ENCODE measurements around the gene BEST2. TPM values are rescaled to one million over a fixed set of nuclear protein-coding genes. Genes with fewer than 3 reads are reported as not detected.

Gene BEST2
- total RNA-seq, 1 donor from 2014 or later: not detected

GRCh38 chr19:12730064-12730463 lies 21.5 kb upstream of the BEST2 start:
- no peak for ATAC-seq (ENCODE audit: low read depth)
- DNase-seq: no peak
- peaks cover 50% of the 10 kb centered on the region for H3K4me1 Mint-ChIP-seq
- H3K4me3 Mint-ChIP-seq: peak overlapping the region; percentile 74
- TF ChIP-seq, protein P1, sequence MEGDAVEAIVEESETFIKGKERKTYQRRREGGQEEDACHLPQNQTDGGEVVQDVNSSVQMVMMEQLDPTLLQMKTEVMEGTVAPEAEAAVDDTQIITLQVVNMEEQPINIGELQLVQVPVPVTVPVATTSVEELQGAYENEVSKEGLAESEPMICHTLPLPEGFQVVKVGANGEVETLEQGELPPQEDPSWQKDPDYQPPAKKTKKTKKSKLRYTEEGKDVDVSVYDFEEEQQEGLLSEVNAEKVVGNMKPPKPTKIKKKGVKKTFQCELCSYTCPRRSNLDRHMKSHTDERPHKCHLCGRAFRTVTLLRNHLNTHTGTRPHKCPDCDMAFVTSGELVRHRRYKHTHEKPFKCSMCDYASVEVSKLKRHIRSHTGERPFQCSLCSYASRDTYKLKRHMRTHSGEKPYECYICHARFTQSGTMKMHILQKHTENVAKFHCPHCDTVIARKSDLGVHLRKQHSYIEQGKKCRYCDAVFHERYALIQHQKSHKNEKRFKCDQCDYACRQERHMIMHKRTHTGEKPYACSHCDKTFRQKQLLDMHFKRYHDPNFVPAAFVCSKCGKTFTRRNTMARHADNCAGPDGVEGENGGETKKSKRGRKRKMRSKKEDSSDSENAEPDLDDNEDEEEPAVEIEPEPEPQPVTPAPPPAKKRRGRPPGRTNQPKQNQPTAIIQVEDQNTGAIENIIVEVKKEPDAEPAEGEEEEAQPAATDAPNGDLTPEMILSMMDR (IDR thresholded peaks at IDR 0.05): no peak
- ChIA-PET POLR2A (interaction anchor here (0.6 to 1.4 kb wide), 4 partner anchors 33 to 151 kb away, joined by 3 to 6 read pairs (median 4); partner anchors contain the start of gene FBXW9), CTCF (interaction anchor here (1.2 to 1.3 kb wide), 2 partner anchors 13 to 66 kb away, joined by 3 to 4 read pairs; no protein-coding TSS in a partner anchor)
- intact Hi-C loops (cut with micrococcal nuclease): no loop called here
- H3K9me3 Mint-ChIP-seq: no peaks in the 10 kb centered on the region
- H3K36me3 Mint-ChIP-seq (ENCODE audit: low read depth): peaks cover 53% of the 10 kb centered on the region
- no peaks in the 10 kb centered on the region for H3K27me3 Mint-ChIP-seq
- H3K27ac Mint-ChIP-seq: peak overlapping the region; percentile 89

DNA sequence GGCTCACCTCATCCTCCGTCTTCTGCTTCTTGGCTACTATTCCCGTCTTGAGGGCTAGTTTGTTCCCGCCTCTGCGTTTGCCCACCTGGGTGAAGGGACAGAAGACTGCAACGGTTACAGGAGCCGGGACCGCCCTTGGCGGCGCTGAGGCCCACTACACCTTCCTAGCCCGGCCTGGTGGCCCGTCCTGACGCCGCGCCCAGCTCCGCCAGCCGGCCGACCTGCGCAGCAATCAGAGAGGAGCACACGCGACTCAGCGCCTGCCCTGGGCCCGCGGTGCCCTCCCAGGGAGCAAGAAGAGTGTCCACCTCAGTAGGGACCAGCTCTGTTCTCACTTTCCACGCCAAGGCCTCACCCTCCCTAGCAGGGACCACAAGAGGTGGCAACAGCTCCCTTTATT lies 20.3 kb upstream of the BEST2 start:
- no peak overlapping the region for H3K27ac Mint-ChIP-seq
- peaks cover 53% of the 10 kb centered on the region for H3K4me1 Mint-ChIP-seq
- no peak for ATAC-seq (ENCODE audit: low read depth)

DNA sequence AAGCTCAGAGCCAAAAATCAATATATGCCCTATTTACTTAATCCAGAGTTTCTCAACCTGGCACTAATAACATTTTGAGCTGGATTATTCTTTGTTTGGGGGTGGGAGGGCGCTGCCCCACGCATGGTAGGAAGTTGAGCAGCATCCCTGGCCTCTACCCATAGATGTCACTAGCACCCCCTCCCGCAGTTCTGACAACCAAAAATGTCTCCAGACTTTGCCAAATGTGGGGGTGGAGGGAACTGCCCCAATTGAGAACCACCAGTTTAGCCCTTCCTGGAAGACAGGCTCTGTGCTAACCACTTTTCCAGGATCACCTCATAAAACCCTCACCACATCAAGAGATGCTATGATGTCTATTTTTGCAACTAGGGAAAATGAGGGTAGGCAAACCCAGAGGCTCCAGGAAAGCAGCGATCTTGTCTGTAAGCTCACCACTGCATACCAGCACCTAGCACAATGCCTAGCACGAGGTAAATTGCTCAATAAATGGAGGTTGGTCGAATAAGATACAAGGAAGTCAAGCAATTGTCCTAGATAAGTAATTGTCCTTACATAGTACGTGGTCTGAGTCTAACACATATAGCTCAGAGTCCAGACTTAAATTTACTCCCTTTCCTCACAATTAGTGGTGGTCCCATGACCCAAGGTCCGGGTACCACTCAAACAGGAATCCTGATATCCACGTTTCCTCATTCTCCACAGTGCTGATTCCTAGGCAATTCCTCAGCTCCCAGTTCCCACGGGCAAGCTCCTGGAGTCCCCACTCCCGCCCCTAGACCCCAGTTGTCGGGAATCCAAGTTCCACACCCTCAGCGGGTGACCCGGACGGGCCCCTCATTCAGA lies 18.0 kb upstream of the BEST2 start:
- CTCF ChIA-PET: interaction anchor here (0.8 to 2.3 kb wide), 6 partner anchors 11 to 114 kb away, joined by 3 to 14 read pairs (median 5); partner anchors contain the start of gene TNPO2
- TF ChIP-seq, protein P1 (IDR thresholded peaks at IDR 0.05): no peak
- ATAC-seq (ENCODE audit: low read depth) (no peak), DNase-seq (no peak)
- POLR2A ChIA-PET: interaction anchor here (0.6 to 6.4 kb wide), 21 partner anchors 11 to 459 kb away, joined by 3 to 121 read pairs (median 3); partner anchors contain the start of genes DHPS, FBXW9, GCDH and JUNB
- peaks cover 68% of the 10 kb centered on the region for H3K4me1 Mint-ChIP-seq
- H3K27ac Mint-ChIP-seq: peak overlapping the region; percentile 98
- H3K4me3 Mint-ChIP-seq: peak overlapping the region; percentile 95
- peaks cover 45% of the 10 kb centered on the region for H3K36me3 Mint-ChIP-seq (ENCODE audit: low read depth)
- no peaks in the 10 kb centered on the region for H3K27me3 Mint-ChIP-seq
- intact Hi-C loops (cut with micrococcal nuclease): loop anchor here (1.0 kb wide), 2 partner anchors 11 to 37 kb away; partner anchors contain the start of gene FBXW9
- no peaks in the 10 kb centered on the region for H3K9me3 Mint-ChIP-seq

More for the DNA sequence above, 20.3 kb upstream of the BEST2 start:
- Mint-ChIP-seq H3K9me3 (no peaks in the 10 kb centered on the region), H3K4me3 (no peak overlapping the region), H3K27me3 (no peaks in the 10 kb centered on the region), H3K36me3 (ENCODE audit: low read depth) (peaks cover 53% of the 10 kb centered on the region)
- TF ChIP-seq, protein P1 (IDR thresholded peaks at IDR 0.05): no peak
- POLR2A ChIA-PET: interaction anchor here (1.1 kb wide), 1 partner anchor 9 kb away, joined by 10 read pairs; no protein-coding TSS in a partner anchor
- intact Hi-C loops (cut with micrococcal nuclease): no loop called here
- DNase-seq: no peak
- CTCF ChIA-PET: interaction anchor here (0.8 kb wide), 1 partner anchor 26 kb away, joined by 3 read pairs; no protein-coding TSS in a partner anchor

- Mint-ChIP-seq H3K4me1 (peaks cover 40% of the 10 kb centered on the region), H3K27me3 (no peaks in the 10 kb centered on the region), H3K4me3 (peak within 1 kb of the TSS; percentile 99), H3K36me3 (ENCODE audit: low read depth) (peaks cover 37% of the 10 kb centered on the region), H3K27ac (peak within 1 kb of the TSS; percentile 95), H3K9me3 (no peaks in the 10 kb centered on the region)
- CTCF ChIA-PET: interaction anchor here (0.8 to 1.6 kb wide), 6 partner anchors 13 to 61 kb away, joined by 3 to 6 read pairs (median 4); no protein-coding TSS in a partner anchor
- intact Hi-C loops (cut with micrococcal nuclease): loop anchor here (1.0 kb wide), 2 partner anchors 56 to 69 kb away; partner anchors contain the start of genes DHPS and RNASEH2A
- POLR2A ChIA-PET: interaction anchor here (0.5 to 6.4 kb wide), 13 partner anchors 10 to 200 kb away, joined by 3 to 121 read pairs (median 4); partner anchors contain the start of genes DHPS, FARSA, FBXW9 and GCDH
- TF ChIP-seq, protein P1 (IDR thresholded peaks at IDR 0.05): no peak
- ATAC-seq (ENCODE audit: low read depth) (peak; percentile 79), DNase-seq (peak; percentile 66)
Observed at GRCh38 chr19:12736995-12737834, 14.4 kb upstream of the BEST2 start, which contains the start of gene GET3. Gene GET3, plus strand, starts transcription at chr19:12737497. Its CDS starts 9 bp downstream, at chr19:12737506.
